Suprapubic skin (tissue), 4 donors: Measurements from ENCODE around the gene ZBTB42.

Experiments
- POLR2A ChIP-seq, 2 donors: fragments of 450-650 bp; IDR thresholded peaks; one replicate each; pipeline ENCODE4 v1.6.1; 2017; ENCODE audit warnings: antibody characterized with exemption in 2 of 2, mild to moderate bottlenecking in 2 of 2, moderate library complexity in 2 of 2
- POLR2AphosphoS5 ChIP-seq, 3 donors: sonication (generic); formaldehyde crosslinking; IDR thresholded peaks; one replicate each; pipeline ENCODE4 v1.6.1; 2017; ENCODE audit warnings: antibody characterized with exemption in 3 of 3
- TF ChIP-seq, protein P1 (sequence below), 2 donors: fragments of 200-600 bp in 1 of 2; fragments of 450-650 bp in 1 of 2; sonication (generic) in 1 of 2; IDR thresholded peaks; one replicate each; pipeline ENCODE4 v1.5.1; 2016 to 2019; ENCODE audit warnings: antibody characterized with exemption in 2 of 2, mild to moderate bottlenecking in 1 of 2, moderate library complexity in 1 of 2

DNA sequence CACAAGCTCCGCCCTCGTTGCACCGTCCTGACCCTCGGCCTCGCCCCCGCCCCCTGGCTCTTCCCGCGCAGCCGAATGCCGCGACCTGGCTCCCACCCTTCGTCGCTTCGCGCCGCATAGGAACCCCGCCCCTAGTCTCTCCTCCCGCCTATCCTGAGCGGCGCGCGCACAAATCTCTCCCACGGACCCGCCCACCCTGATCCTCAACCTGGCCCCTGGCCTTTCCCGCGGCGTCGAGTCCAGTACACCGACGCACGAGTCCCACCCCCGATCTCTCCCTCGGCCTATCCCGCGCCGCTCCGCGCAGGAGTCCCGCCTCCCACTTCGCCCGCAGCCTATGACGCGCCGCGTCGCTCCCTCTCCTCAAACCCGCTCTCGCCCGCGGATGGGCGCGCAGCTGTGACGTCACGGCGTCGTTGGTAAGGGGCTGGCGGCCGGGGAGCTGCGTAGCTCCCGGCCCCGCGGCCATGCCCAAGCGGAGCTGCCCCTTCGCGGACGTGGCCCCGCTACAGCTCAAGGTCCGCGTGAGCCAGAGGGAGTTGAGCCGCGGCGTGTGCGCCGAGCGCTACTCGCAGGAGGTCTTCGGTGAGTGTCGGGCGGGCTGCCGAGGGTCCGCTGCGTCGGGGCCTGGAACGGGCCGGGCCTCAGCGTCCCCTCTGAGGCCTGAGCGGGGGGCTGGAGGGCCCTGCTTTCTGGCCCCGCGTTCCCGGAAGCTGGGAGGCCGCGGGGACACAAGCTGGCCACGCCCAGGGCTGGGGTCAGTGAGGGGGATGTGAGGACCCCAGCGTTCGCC lies 48.0 kb upstream of the ZBTB42 start, which contains the start of gene SIVA1:
- TF ChIP-seq, protein P1, sequence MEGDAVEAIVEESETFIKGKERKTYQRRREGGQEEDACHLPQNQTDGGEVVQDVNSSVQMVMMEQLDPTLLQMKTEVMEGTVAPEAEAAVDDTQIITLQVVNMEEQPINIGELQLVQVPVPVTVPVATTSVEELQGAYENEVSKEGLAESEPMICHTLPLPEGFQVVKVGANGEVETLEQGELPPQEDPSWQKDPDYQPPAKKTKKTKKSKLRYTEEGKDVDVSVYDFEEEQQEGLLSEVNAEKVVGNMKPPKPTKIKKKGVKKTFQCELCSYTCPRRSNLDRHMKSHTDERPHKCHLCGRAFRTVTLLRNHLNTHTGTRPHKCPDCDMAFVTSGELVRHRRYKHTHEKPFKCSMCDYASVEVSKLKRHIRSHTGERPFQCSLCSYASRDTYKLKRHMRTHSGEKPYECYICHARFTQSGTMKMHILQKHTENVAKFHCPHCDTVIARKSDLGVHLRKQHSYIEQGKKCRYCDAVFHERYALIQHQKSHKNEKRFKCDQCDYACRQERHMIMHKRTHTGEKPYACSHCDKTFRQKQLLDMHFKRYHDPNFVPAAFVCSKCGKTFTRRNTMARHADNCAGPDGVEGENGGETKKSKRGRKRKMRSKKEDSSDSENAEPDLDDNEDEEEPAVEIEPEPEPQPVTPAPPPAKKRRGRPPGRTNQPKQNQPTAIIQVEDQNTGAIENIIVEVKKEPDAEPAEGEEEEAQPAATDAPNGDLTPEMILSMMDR (IDR thresholded peaks at IDR 0.05): no peak
- TF ChIP-seq POLR2A (IDR thresholded peaks at IDR 0.05) (peak in 1 of 2 donors; percentile 86), POLR2AphosphoS5 (IDR thresholded peaks at IDR 0.05) (peak in 2 of 3 donors; percentile 77 to 88)
